ENCODE measurements around the gene TRIM71.

- TF ChIP-seq CTCF (IDR thresholded peaks at IDR 0.05; ENCODE audit: low read depth, low read length, poor library complexity, severe bottlenecking), result no peak
- TF ChIP-seq EZH2phosphoT487 (IDR thresholded peaks at IDR 0.05; ENCODE audit: borderline replicate concordance, low read length), result no peak
Measured at GRCh38 chr3:32876920-32877319, 59.1 kb downstream of the TRIM71 start.
